H1 (cell line): ENCODE results near the gene SERPINE2. TPM values are rescaled to one million over a fixed set of nuclear protein-coding genes. Genes with fewer than 3 reads are reported as not detected.

ENCODE experiments used
- CREB1 ChIP-seq: IDR thresholded peaks from 2 replicates; pipeline ENCODE4 v1.6.1; 2012; ENCODE audit warnings: inconsistent platforms
- CTBP2 ChIP-seq: IDR thresholded peaks from 2 replicates; pipeline ENCODE4 v1.7.0; 2011; ENCODE audit warnings: borderline replicate concordance, mild to moderate bottlenecking, moderate library complexity, mixed read lengths, low read length; ENCODE audit not compliant: insufficient read depth, insufficient read length
- KDM4A ChIP-seq: IDR thresholded peaks from one replicate; pipeline ENCODE4 v1.7.1; 2012; ENCODE audit warnings: low read depth, mild to moderate bottlenecking, moderate library complexity, low read length, inconsistent platforms; ENCODE audit not compliant: severe bottlenecking
- polyA plus RNA-seq, 7 experiments: library from polyadenylated mRNA; depleted of rRNA in 3 of 7; stranded (reverse) in 5 of 7; unstranded in 2 of 7; fragments of >200 nt in 5 of 7; fragments of 200-250 nt in 2 of 7; gene quantifications; 1 replicate in 5 of 7; 2 replicates in 1 of 7; 4 replicates in 1 of 7; pipeline versions ENCODE4 v1.2.1 to v1.2.3, GENCODE V29; 2011 to 2013; ENCODE audit warnings: missing spikeins in 2 of 7, mixed read lengths in 2 of 7
- total RNA-seq: library from RNA; stranded (reverse); fragmentation: NEBNext Ultra II Directional; extraction: Animal tissue kit (Norgen Biotek cat#: 25700); gene quantifications from 2 replicates; pipeline ENCODE4 v1.2.1, GENCODE V29; 2021

The SERPINE2 gene
- total and polyA plus RNA-seq, 2 of the 8 experiments (the other 6 are each of a cell fraction or from before 2014, with no cell fraction given) = 26.2 to 76.0 TPM

GRCh38 chr2:224038049-224038829 lies 847 bp downstream of the SERPINE2 start (continued):
- peak; percentile 19 for TF ChIP-seq KDM4A
- TF ChIP-seq CTBP2 = no peak
- peak; percentile 57; the same call in 1 of the 2 replicates for TF ChIP-seq CREB1
- TF ChIP-seq, all 59 proteins: peak for 5
